Loucy (cell line): ENCODE data around the gene ELOF1.
"Not testable (repeated sequence)": the region's sequence is repeated elsewhere in the genome, so short reads cannot be mapped to it uniquely, and the experiment has no call there.

Experiments
- H2AFZ ChIP-seq: fragments of 200-600 bp; sonication (generic); 2 replicates; pipeline ENCODE4 v1.6.0; 2016; ENCODE audit warnings: antibody characterized with exemption, mild to moderate bottlenecking, low read length, moderate library complexity
- H3F3A ChIP-seq: fragments of 200-600 bp; 2 replicates; pipeline ENCODE4 v1.6.0; 2016; ENCODE audit warnings: antibody characterized with exemption, low read depth, mild to moderate bottlenecking
- H3K27me3 ChIP-seq: fragments of 200-600 bp; sonication (generic); 2 replicates; pipeline ENCODE4 v1.6.1; 2014; ENCODE audit warnings: low read length, mild to moderate bottlenecking; ENCODE audit not compliant: insufficient read depth, poor library complexity, severe bottlenecking
- H3K36me3 ChIP-seq: fragments of 200-600 bp; sonication (generic); 2 replicates; pipeline ENCODE4 v1.6.1; 2016; ENCODE audit warnings: low read length; ENCODE audit not compliant: insufficient read depth
- H3K4me1 ChIP-seq: fragments of 200-600 bp; sonication (generic); 2 replicates; pipeline ENCODE4 v1.5.1; 2014; ENCODE audit warnings: low read length, mild to moderate bottlenecking; ENCODE audit not compliant: insufficient read depth, poor library complexity, severe bottlenecking
- H3K4me2 ChIP-seq: fragments of 200-600 bp; sonication (generic); 2 replicates; pipeline ENCODE4 v1.6.0; 2014; ENCODE audit warnings: antibody characterized with exemption, low read length, low read depth, mild to moderate bottlenecking; ENCODE audit not compliant: poor library complexity, severe bottlenecking
- H3K4me3 ChIP-seq: fragments of 200-600 bp; sonication (generic); 2 replicates; pipeline ENCODE4 v1.5.1; 2014; ENCODE audit warnings: low read length, mild to moderate bottlenecking, mixed read lengths; ENCODE audit not compliant: poor library complexity, severe bottlenecking
- H3K79me2 ChIP-seq: fragments of 200-600 bp; sonication (generic); 2 replicates; pipeline ENCODE4 v1.6.1; 2014; ENCODE audit warnings: low read length; ENCODE audit not compliant: insufficient read depth
- H3K9ac ChIP-seq: fragments of 200-600 bp; sonication (generic); 2 replicates; pipeline ENCODE4 v1.6.0; 2014; ENCODE audit warnings: mild to moderate bottlenecking, low read depth, low read length, moderate library complexity; ENCODE audit not compliant: poor library complexity, severe bottlenecking
- H3K9me2 ChIP-seq: fragments of 200-600 bp; sonication (generic); replicated peaks from 2 replicates; pipeline ENCODE4 v1.6.1; 2016; ENCODE audit warnings: low read depth, low read length, mixed read lengths
- H3K9me3 ChIP-seq: fragments of 200-600 bp; sonication (generic); 2 replicates; pipeline ENCODE4 v1.6.1; 2014; ENCODE audit warnings: mild to moderate bottlenecking, antibody characterized with exemption, low read length, low read depth; ENCODE audit not compliant: insufficient read depth
- H4K20me1 ChIP-seq: fragments of 200-600 bp; sonication (generic); 2 replicates; pipeline ENCODE4 v1.6.0; 2014; ENCODE audit warnings: antibody characterized with exemption, low read length, mild to moderate bottlenecking; ENCODE audit not compliant: insufficient read depth, poor library complexity, severe bottlenecking
- EZH2phosphoT487 ChIP-seq: fragments of 200-600 bp; IDR thresholded peaks from 2 replicates; pipeline ENCODE4 v1.6.1; 2018; ENCODE audit warnings: antibody characterized with exemption, mild to moderate bottlenecking, moderate library complexity, borderline replicate concordance
- TF ChIP-seq, protein P1 (sequence below): fragments of 200-600 bp; sonication (generic); conservative IDR thresholded peaks from 2 replicates; pipeline ENCODE4 v1.5.1; 2014; ENCODE audit warnings: mild to moderate bottlenecking, antibody characterized with exemption, low read length

The ELOF1 gene

DNA sequence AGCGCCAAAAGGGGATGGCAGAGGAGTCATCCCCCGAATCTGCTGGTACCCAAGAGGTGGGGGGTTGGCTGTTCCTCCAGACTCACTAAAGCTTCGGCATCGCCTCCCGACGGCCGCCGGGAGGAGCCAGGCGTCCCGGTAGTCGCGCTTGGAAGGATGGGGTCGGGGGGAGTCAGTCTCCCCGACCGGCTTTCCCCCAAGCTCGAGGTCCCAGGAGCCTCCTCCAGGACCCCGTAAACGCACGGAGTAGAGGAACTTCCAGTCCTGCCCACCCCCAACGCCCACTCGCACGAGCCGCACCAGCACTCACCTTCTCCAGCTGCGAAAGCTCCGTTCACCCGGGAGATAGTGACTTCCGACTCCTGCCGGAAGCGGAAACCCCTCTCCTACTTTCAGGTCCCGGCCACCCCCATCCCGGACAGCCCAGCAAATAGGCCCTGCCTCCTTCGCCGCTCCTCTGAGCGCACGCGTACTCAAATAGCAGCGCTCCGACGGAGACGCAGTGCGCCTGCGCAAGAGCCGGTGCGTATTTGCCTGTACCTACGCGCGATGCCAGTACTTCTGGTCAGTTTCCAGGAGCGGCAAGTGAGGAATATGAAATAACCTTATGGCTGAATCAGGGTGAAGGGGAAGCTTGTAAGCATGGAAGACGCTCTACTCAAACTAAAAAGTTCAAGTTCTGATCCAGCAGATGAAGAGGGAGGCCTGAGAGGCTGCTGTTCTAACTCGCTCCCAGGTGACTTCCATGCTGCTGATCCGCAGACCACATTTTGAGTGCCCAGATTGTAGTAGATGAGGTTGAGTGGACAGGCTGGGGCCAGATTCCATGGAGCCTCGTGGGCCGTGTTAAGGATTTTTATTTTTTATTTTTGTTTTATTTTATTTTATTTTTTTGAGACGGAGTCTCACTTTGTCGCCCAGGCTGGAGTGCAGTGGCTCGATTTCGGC lies at the start of gene ELOF1:
Gene ELOF1, minus strand, starts transcription at position 350 of the 948 bp plus-strand sequence. CDS start 4,883 bp downstream, outside the sequence.
- Histone ChIP-seq H3K4me1 (peaks cover 9% of the 10 kb centered on the region), H3K9ac (peak within 1 kb of the TSS; percentile 73), H3K79me2 (peaks cover 36% of the 10 kb centered on the region), H2AFZ (peak within 1 kb of the TSS; percentile 99), H3K27me3 (no peaks in the 10 kb centered on the region), H3K36me3 (peaks cover 3% of the 10 kb centered on the region; the same call in 1 of the 2 replicates), H3K4me3 (peak within 1 kb of the TSS; percentile 84), H3K4me2 (peak within 1 kb of the TSS; percentile 77), H3K9me3 (no peaks in the 10 kb centered on the region), H4K20me1 (peaks cover 13% of the 10 kb centered on the region), H3K9me2 (no peaks in the 10 kb centered on the region), H3F3A (no peaks in the 10 kb centered on the region)
- TF ChIP-seq, protein P1, sequence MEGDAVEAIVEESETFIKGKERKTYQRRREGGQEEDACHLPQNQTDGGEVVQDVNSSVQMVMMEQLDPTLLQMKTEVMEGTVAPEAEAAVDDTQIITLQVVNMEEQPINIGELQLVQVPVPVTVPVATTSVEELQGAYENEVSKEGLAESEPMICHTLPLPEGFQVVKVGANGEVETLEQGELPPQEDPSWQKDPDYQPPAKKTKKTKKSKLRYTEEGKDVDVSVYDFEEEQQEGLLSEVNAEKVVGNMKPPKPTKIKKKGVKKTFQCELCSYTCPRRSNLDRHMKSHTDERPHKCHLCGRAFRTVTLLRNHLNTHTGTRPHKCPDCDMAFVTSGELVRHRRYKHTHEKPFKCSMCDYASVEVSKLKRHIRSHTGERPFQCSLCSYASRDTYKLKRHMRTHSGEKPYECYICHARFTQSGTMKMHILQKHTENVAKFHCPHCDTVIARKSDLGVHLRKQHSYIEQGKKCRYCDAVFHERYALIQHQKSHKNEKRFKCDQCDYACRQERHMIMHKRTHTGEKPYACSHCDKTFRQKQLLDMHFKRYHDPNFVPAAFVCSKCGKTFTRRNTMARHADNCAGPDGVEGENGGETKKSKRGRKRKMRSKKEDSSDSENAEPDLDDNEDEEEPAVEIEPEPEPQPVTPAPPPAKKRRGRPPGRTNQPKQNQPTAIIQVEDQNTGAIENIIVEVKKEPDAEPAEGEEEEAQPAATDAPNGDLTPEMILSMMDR, result peak; percentile 27; the same call in 1 of the 2 replicates
- TF ChIP-seq EZH2phosphoT487, result no peak

GRCh38 chr19:11606484-11606883 lies 47.5 kb upstream of the ELOF1 start:
- H3K79me2 ChIP-seq, result peaks cover 42% of the 10 kb centered on the region; the same call in 1 of the 2 replicates
- no peaks in the 10 kb centered on the region for H3K9me2 ChIP-seq
- no peak overlapping the region for H3K4me3 ChIP-seq
- no peak overlapping the region for H3K4me2 ChIP-seq
- no peak for TF ChIP-seq EZH2phosphoT487
- TF ChIP-seq, protein P1, result no peak
- no peak overlapping the region for H2AFZ ChIP-seq
- no peaks in the 10 kb centered on the region for H3K4me1 ChIP-seq
- peaks cover 14% of the 10 kb centered on the region; the same call in 1 of the 2 replicates for H3K36me3 ChIP-seq
- H3K9ac ChIP-seq, result no peak overlapping the region
- H3K27me3 ChIP-seq, result no peaks in the 10 kb centered on the region
- no peaks in the 10 kb centered on the region for H3F3A ChIP-seq
- peaks cover 18% of the 10 kb centered on the region; the same call in 1 of the 2 replicates for H3K9me3 ChIP-seq
- peaks cover 10% of the 10 kb centered on the region for H4K20me1 ChIP-seq

GRCh38 chr19:11599704-11600103 lies 40.7 kb upstream of the ELOF1 start:
- not testable (repeated sequence) for H3F3A ChIP-seq, H3K27me3 ChIP-seq, H3K9me3 ChIP-seq, H3K36me3 ChIP-seq, H2AFZ ChIP-seq, H3K9me2 ChIP-seq
- Histone ChIP-seq H3K4me1 (peaks cover 29% of the 10 kb centered on the region), H3K79me2 (peaks cover 71% of the 10 kb centered on the region), H3K4me3 (peak overlapping the region; percentile 90), H3K4me2 (peak overlapping the region; percentile 95), H3K9ac (peak overlapping the region; percentile 91), H4K20me1 (peaks cover 46% of the 10 kb centered on the region)
